HG02678 (cell line): ENCODE data around the gene HDAC2.
"Not testable (repeated sequence)": the region's sequence is repeated elsewhere in the genome, so short reads cannot be mapped to it uniquely, and the experiment has no call there.

ENCODE experiments used
- ATAC-seq: cut with Tn5 transposase; IDR thresholded peaks from one replicate; pipeline ENCODE4 v1.9.1; 2021; ENCODE audit warnings: mild to moderate bottlenecking, moderate library complexity; ENCODE audit not compliant: unreplicated experiment

The HDAC2 gene

DNA sequence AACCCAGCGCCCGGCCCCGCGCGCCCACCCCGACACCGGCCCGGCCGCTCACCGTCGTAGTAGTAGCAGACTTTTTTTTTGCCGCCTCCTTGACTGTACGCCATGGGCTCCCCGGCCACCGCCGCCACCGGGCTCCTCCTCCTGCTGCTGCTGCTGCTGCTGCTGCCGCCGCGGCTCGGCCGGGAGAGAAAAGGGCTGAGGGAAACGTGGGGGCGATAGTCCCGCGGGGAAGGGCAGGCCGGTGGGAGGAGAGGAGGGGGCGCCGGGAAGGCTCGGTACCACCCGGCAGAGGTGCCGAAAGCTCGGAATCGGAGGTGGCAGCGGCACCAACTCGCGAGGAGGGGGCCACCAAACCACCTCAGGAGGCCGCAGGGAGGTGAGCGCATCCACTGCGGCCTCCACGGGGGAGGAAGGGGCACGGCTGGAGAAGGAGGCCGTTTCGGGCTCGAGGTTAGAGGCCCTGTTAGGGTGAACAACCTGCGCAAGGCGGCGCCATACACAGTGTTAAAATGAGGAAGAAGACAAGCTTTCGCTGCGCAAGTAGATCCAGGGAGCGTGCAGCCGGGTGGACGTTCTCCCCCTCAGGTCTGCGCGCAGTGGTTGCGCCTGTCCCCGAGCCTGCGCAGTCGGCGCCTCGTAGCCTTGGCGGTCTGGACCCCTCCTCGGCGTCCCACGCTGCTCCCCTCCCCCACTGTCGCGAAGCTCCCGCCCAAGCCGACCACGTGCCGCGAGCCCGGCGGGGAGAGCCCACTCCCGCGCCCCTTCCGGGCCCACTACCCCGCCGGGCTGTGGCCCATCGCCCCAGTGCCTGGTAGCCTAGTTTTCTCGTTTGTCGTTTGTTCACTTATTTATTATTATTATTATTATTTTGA is at the start of gene HDAC2:
TSS of gene HDAC2 (minus strand) at position 344 of the 872 bp plus-strand sequence. CDS start at position 104, 240 bp downstream.
- ATAC-seq = peak; percentile 78

- no peak for ATAC-seq
These were observed 49.2 kb upstream of the HDAC2 start for GRCh38 chr6:114020196-114020595.

- ATAC-seq = not testable (repeated sequence)
These were observed 46.2 kb upstream of the HDAC2 start for GRCh38 chr6:114017146-114017545.

- not testable (repeated sequence) for ATAC-seq
These were observed 43.2 kb upstream of the HDAC2 start for GRCh38 chr6:114014106-114014505.

- not testable (repeated sequence) for ATAC-seq
These were observed 40.5 kb upstream of the HDAC2 start for GRCh38 chr6:114011486-114011885.

DNA sequence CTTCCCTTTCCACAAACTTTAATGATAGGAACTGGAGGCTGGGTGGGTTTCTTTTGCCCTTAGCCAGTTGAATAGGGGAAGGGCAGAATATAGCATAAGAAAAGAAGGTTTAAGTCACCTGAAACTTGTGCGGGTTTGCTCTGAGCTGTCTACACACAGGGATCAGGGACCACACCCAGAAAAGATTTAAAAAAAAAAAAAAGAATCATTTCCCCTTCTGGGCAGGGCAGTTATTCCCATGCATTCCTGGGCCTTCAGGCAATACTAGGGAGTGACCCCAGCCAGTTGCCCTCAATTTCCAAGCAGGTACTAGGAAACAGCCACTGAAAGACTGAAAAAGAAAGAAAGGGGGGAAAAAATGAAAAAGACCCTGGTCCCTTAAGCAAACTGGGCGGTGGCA is 39.6 kb upstream of the HDAC2 start:
- no peak for ATAC-seq

- no peak for ATAC-seq
These were observed 38.2 kb upstream of the HDAC2 start for GRCh38 chr6:114009192-114009591.

GRCh38 chr6:114008331-114008730 is 37.4 kb upstream of the HDAC2 start:
- ATAC-seq = no peak

- ATAC-seq = no peak
These were observed 36.6 kb upstream of the HDAC2 start for GRCh38 chr6:114007516-114007915.

GRCh38 chr6:114001354-114001753 is 30.4 kb upstream of the HDAC2 start:
- no peak for ATAC-seq

- ATAC-seq = no peak
These were observed 29.1 kb upstream of the HDAC2 start for GRCh38 chr6:114000069-114000468.

DNA sequence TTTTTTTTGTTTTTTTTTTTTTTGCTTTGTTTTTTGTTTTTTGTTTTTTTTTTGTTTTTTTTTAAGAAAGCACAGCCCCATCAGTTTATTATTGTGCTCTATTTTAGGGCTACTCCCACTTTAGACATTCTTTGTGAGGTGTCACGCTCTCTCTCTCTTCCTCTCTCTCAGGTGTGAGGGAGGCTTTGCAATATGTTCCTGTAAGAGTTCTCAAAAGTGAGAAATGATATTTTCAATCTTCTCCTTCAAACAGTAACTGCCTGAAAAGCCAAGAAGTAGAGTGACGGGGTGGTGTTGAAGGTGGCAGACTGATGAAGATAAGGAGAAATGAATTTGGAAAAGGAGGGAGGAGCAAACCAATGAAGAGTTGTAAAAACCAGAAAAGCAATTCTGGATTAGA is 28.3 kb upstream of the HDAC2 start:
- no peak for ATAC-seq

- no peak for ATAC-seq
These were observed 27.9 kb upstream of the HDAC2 start for GRCh38 chr6:113998811-113999210.

DNA sequence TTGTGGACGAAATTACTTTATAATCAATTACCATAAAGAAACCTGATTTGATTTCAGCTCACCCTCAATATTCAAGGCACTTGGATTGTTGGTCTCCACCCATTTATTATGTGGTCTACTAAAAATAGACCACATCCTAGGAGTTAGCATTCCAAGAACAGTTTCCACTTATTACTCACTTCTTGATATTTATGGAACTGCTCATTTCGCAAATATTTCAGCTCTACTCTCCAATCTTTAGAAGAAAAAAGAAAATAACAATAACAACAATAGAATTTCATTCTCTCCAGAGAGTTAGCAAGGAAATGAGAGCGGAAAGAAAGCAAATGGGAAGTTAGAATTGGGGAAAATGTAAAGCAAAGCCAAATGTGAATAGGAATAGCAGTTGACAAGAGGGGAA is 26.2 kb upstream of the HDAC2 start:
- ATAC-seq = no peak

DNA sequence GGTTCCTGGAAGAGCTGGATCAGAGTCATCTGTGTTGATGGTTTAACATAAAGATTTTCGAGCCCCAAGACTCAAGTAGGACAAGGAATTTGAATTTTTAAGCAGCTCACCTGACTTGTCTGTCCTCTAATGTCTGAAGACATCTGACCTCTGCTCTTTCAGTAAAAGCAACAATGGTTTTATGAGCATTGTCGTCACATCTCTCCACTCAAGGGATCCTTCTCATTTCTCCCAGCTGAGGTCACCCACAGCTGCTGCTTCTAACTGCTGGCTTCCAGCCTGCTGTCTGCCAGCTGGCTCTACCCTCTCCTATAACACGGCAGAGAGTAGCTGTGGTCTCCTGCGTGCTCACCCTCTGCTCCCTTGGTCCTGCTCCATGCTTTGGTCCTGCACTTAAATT is 24.7 kb upstream of the HDAC2 start:
- ATAC-seq = no peak

GRCh38 chr6:113994934-113995342 is 24.0 kb upstream of the HDAC2 start:
- ATAC-seq = peak; percentile 93

- ATAC-seq = no peak
These were observed 18.7 kb upstream of the HDAC2 start for GRCh38 chr6:113989675-113990074.

DNA sequence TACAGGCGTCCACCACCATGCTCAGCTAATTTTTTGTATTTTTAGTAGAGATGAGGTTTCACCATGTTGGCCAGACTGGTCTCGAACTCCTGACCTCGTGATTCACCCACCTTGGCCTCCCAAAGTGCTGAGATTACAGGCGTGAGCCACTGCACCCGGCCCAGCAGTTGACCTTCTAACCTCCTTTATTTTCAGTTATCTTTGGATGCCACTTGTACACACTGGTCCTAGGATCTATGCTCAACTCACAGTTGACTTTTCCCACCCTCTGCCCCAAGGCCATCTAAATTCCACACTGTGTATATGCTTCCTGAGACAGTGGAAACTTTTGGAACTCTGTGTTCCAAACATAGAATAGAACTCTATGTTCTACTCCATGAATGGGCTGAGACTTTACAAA is 11.7 kb upstream of the HDAC2 start:
- ATAC-seq = not testable (repeated sequence)

DNA sequence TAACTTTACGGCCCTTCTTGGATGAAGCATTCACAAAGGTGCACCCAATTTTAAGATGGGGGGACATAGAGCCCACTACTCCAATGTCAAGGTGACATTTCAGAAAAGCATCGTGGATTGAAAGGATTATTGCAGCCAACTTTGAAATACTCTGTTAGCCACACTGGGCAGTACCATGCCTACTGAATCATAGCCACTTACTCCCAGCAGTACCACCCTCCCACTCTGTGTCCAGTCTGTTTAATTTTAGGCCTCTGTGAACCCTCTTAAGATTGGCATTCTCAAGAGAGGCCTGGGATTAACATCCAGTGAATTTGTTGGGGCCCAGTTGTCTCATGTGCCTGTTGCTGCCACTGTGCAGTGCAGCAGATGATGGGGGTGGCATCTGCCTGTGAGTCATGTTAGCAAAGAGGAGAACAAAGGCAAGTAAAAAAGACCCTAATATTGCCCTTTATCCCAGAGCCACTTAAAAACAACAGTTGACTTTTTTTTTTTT is 11.2 kb upstream of the HDAC2 start:
- ATAC-seq = no peak

DNA sequence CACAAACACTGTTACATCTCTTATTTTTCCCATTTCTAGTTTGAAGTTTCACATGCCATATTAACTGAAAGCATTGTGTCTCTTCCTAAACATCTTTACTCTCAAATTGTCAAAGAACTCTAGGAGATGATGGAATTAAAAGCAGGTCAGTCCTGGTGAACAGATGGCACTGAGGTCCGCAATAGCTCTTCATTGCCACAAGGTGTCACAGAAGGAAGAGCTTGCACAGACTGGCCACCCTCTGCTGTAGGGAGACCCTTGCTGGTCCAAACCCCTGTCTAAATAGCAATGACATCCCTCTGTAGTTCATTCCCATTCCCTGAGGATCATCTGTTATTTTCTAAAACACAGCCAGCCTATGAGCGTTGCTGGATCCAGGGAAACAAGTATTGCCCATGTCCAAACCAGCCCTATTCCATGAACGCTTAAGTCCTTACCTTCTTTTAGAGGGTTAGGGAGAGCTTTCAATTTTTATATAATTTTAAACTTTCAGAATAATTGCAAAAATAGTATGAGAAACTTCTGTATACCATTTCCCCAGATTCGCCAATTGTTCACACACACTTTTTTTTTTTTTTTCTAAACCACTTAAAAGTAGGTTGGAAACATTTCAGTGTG is 10.1 kb upstream of the HDAC2 start:
- ATAC-seq = peak; percentile 84

DNA sequence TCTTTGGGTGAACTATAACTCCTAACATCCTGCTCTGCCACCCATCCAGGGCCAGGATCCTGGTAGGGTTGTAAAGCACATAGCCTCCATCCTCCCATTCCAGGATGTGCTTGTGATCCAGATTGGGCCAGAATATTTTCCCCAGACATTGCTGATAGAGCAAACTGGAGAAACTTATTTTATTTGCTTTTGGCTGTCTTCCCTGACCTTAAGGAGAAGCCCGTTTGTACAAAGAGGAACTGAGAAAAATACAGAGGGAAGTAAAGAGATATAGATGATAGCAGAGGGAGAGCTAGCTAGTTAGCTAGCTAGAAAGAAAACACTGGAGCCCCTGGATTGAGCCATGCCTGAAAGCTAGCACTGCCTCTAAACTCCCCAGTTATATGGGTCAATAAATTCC is 9.0 kb upstream of the HDAC2 start:
- ATAC-seq = peak; percentile 50

DNA sequence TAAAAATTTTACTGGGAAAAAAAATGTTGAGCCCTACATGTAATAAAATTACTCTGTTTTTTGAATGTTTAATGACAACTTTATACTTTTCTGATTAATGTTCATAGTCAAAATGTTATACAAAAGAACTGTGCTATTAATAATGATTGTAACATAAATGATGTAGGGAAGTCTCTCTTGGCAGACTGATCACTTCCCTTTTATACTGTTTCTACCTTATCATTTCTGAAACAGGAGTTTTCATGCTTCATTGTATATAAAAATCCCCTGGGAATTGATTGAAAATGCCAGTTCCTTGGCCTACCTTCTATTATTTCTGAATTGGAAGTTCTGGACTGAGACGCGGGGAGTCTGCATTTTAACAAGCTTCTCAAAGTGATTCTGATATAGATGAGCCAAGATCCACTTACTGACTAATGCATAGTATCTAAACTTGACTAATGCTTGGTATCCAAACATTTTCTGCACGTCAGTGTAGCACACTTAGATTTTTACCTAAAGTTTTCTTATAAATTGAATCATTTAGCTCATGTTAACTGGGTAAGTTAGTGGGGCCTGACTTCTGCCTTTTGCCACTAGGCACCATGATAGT is 7.2 kb upstream of the HDAC2 start:
- ATAC-seq = no peak
